Esophagus muscularis mucosa (tissue), 4 donors: ENCODE results near the gene HS6ST2. TPM values are rescaled to one million over a fixed set of nuclear protein-coding genes. Genes with fewer than 3 reads are reported as not detected.

ENCODE experiments used
- DNase-seq: peaks from one replicate; pipeline ENCODE4 v3.0.0-alpha.2; 2017; ENCODE audit errors: extremely low spot score
- H3K27ac ChIP-seq, 4 donors: fragments of 200-600 bp; sonication (generic); replicated peaks in 1 of 4; 1 replicate in 3 of 4; 2 replicates in 1 of 4; pipeline ENCODE4 v1.5.1; 2016 to 2019; ENCODE audit warnings: mild to moderate bottlenecking in 1 of 4
- H3K27me3 ChIP-seq, 4 donors: fragments of 200-600 bp; sonication (generic); one replicate each; pipeline versions ENCODE4 v1.5.1 to v1.6.0; 2016 to 2019
- H3K36me3 ChIP-seq, 4 donors: fragments of 200-600 bp; sonication (generic); one replicate each; pipeline ENCODE4 v1.5.1; 2016 to 2019
- H3K4me1 ChIP-seq, 4 donors: fragments of 200-600 bp; sonication (generic); one replicate each; pipeline ENCODE4 v1.5.1; 2016 to 2019
- H3K4me3 ChIP-seq, 4 donors: fragments of 200-600 bp; sonication (generic); 1 replicate in 2 of 4; 2 replicates in 2 of 4; pipeline ENCODE4 v1.5.1; 2016 to 2019; ENCODE audit warnings: mild to moderate bottlenecking in 4 of 4, moderate library complexity in 1 of 4
- H3K9me3 ChIP-seq, 4 donors: fragments of 200-600 bp; sonication (generic); 1 replicate in 3 of 4; 2 replicates in 1 of 4; pipeline ENCODE4 v1.5.1; 2016 to 2019
- EP300 ChIP-seq: sonication (generic); formaldehyde crosslinking; IDR thresholded peaks from one replicate; pipeline ENCODE4 v1.6.1; 2017; ENCODE audit warnings: antibody characterized with exemption
- POLR2A ChIP-seq: fragments of 450-650 bp; IDR thresholded peaks from one replicate; pipeline ENCODE4 v1.6.1; 2017; ENCODE audit warnings: antibody characterized with exemption, moderate library complexity, mild to moderate bottlenecking, low read depth
- POLR2AphosphoS5 ChIP-seq, 2 donors: sonication (generic); formaldehyde crosslinking; IDR thresholded peaks; one replicate each; pipeline ENCODE4 v1.6.1; 2017; ENCODE audit warnings: antibody characterized with exemption in 2 of 2
- WGBS: methylation state at CpG from one replicate; pipeline ENCODE4 v1.1.5; 2018; 5-methylcytosine and 5-hydroxymethylcytosine counted together
- intact Hi-C: fragments of 100-400 bp; cut with DNase I; formaldehyde crosslinking; loops from one replicate; pipeline ENCODE4 v1.15.1; 2023
- small RNA-seq, 3 donors: library from RNA; depleted of rRNA; stranded (forward); fragments of <200 nt; gene quantifications; one replicate each; pipeline ENCODE3, GENCODE V24; 2016
- total RNA-seq, 4 donors: library from RNA; depleted of rRNA; stranded (reverse); fragments of >200 nt; gene quantifications; one replicate each; pipeline versions ENCODE4 v1.1.0 to v1.2.1, GENCODE V29; 2016
- TF ChIP-seq, protein P1 (sequence below), 3 experiments: fragments of 200-600 bp in 2 of 3; fragments of 450-650 bp in 1 of 3; sonication (generic) in 2 of 3; IDR thresholded peaks; one replicate each; pipeline ENCODE4 v1.5.1; 2017 to 2019; ENCODE audit warnings: antibody characterized with exemption in 3 of 3, mild to moderate bottlenecking in 2 of 3, moderate library complexity in 1 of 3

HS6ST2 gene
- total RNA-seq, 4 donors from 2014 or later: 0.29 to 0.99 TPM; not detected in 2

DNA sequence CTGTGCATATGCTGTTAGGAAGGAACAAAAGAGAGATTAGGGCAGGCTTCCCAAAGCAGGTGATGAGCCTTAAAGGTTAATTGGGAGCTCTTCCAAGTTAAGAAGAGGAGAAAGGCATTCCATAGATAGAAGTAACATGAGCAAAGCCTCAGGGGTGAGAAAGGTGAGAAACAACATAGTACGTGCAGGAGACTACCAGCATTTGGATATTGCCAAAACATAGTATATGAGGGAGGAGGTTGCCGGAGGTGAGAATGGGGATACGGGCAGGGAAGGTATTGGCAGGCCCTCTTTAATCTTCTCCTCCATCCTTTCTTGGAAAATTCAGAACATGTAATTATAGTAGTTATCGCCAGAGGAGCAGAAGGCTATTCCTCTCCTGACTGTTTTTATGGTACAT, 373.5 kb downstream of the HS6ST2 start:
- intact Hi-C loops: no loop called here
- WGBS: 84% methylated on average over 4 of the region's 4 CpGs
- H3K27ac ChIP-seq: no peak overlapping the region
- no peaks in the 10 kb centered on the region for H3K4me1 ChIP-seq
- H3K4me3 ChIP-seq: no peak overlapping the region
- H3K9me3 ChIP-seq: no peaks in the 10 kb centered on the region
- DNase-seq: no peak
- no peaks in the 10 kb centered on the region for H3K27me3 ChIP-seq
- TF ChIP-seq, protein P1, sequence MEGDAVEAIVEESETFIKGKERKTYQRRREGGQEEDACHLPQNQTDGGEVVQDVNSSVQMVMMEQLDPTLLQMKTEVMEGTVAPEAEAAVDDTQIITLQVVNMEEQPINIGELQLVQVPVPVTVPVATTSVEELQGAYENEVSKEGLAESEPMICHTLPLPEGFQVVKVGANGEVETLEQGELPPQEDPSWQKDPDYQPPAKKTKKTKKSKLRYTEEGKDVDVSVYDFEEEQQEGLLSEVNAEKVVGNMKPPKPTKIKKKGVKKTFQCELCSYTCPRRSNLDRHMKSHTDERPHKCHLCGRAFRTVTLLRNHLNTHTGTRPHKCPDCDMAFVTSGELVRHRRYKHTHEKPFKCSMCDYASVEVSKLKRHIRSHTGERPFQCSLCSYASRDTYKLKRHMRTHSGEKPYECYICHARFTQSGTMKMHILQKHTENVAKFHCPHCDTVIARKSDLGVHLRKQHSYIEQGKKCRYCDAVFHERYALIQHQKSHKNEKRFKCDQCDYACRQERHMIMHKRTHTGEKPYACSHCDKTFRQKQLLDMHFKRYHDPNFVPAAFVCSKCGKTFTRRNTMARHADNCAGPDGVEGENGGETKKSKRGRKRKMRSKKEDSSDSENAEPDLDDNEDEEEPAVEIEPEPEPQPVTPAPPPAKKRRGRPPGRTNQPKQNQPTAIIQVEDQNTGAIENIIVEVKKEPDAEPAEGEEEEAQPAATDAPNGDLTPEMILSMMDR (IDR thresholded peaks at IDR 0.05): no peak
- TF ChIP-seq POLR2AphosphoS5 (IDR thresholded peaks at IDR 0.05): no peak
- no peak for TF ChIP-seq POLR2A
- TF ChIP-seq EP300: no peak
- no peaks in the 10 kb centered on the region for H3K36me3 ChIP-seq

DNA sequence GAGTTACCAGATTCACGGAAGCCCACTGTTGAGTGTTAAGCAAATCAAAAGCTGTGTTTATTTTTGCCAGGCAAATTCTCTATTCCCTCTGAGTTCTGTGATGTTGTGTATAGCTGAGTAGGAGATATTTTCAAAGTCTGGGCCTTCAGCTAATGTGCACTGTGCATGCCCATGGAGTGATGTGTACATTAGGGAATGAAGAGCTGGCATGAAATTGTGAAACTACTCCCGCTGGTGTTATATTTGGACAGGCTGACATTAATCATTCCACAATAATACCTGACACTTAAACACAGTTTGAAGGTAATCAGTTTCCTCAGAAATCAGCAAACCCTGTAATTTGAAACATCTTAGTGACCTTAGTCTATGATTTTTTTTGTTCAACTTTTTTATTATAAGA, 381.5 kb downstream of the HS6ST2 start:
- H3K4me1 ChIP-seq: no peaks in the 10 kb centered on the region
- intact Hi-C loops: no loop called here
- no peak overlapping the region for H3K27ac ChIP-seq
- H3K27me3 ChIP-seq: no peaks in the 10 kb centered on the region
- no peak overlapping the region for H3K4me3 ChIP-seq
- TF ChIP-seq, protein P1 (IDR thresholded peaks at IDR 0.05): no peak
- TF ChIP-seq EP300 (no peak), POLR2A (no peak), POLR2AphosphoS5 (IDR thresholded peaks at IDR 0.05) (no peak)
- H3K9me3 ChIP-seq: no peaks in the 10 kb centered on the region
- no peaks in the 10 kb centered on the region for H3K36me3 ChIP-seq
- 32% methylated on average over 2 of the region's 2 CpGs for WGBS
- DNase-seq: no peak

Small RNAs within 50 kb of the gene (small RNA-seq; reads per million reads assigned to genes)
- gene RNU6-98P: 0 to 0.19 (median 0.17) reads per million in 3 donors
- gene Z82205.1: 0 reads per million in 3 donors

Other genes with a start within 250 kb of the HS6ST2 start
- not detected for gene USP26, start 138.5 kb upstream of the HS6ST2 start, total RNA-seq